NCI-H748 treated with DMSO at 0.1 percent for 48 hours (cell line): ENCODE data around the gene C2orf80.
"Not testable (repeated sequence)": the region's sequence is repeated elsewhere in the genome, so short reads cannot be mapped to it uniquely, and the experiment has no call there.

Experiments used
- DNase-seq: peaks from one replicate; lab custom pipeline; 2025; lab: John Stamatoyannopoulos, UW

Gene C2orf80

GRCh38 chr2:208189810-208190503 is at the start of gene C2orf80:
C2orf80 (minus strand) TSS chr2:208190030; CDS start chr2:208186986, 3,044 bp downstream.
- no peak for DNase-seq

- no peak for DNase-seq
Observed at GRCh38 chr2:208235860-208236259, 46.0 kb upstream of the C2orf80 start.

- no peak for DNase-seq
Observed at GRCh38 chr2:208234786-208235185, 45.0 kb upstream of the C2orf80 start.

- no peak for DNase-seq
Observed at GRCh38 chr2:208228476-208228875, 38.6 kb upstream of the C2orf80 start.

- DNase-seq: no peak
Observed at GRCh38 chr2:208227581-208228232, 37.9 kb upstream of the C2orf80 start.

- no peak for DNase-seq
Observed at GRCh38 chr2:208224802-208225201, 35.0 kb upstream of the C2orf80 start.

GRCh38 chr2:208222351-208222750 is 32.5 kb upstream of the C2orf80 start:
- DNase-seq: no peak

- DNase-seq: not testable (repeated sequence)
Observed at GRCh38 chr2:208221873-208222272, 32.0 kb upstream of the C2orf80 start.

GRCh38 chr2:208210688-208211451 is 21.0 kb upstream of the C2orf80 start:
- no peak for DNase-seq

- DNase-seq: no peak
Observed at GRCh38 chr2:208208335-208209085, 18.7 kb upstream of the C2orf80 start.

GRCh38 chr2:208207769-208208168 is 17.9 kb upstream of the C2orf80 start:
- DNase-seq: no peak

- no peak for DNase-seq
Observed at GRCh38 chr2:208204166-208204565, 14.3 kb upstream of the C2orf80 start.

GRCh38 chr2:208195531-208195930 is 5.7 kb upstream of the C2orf80 start:
- DNase-seq: no peak

- DNase-seq: no peak
Observed at GRCh38 chr2:208192611-208193236, 2.9 kb upstream of the C2orf80 start.

GRCh38 chr2:208189069-208189809 is 591 bp downstream of the C2orf80 start:
- DNase-seq: no peak

GRCh38 chr2:208186893-208187292 is 2.9 kb downstream of the C2orf80 start:
- no peak for DNase-seq

- no peak for DNase-seq
Observed at GRCh38 chr2:208186465-208186864, 3.4 kb downstream of the C2orf80 start.

- DNase-seq: no peak
Observed at GRCh38 chr2:208183972-208184705, 5.7 kb downstream of the C2orf80 start.

- DNase-seq: no peak
Observed at GRCh38 chr2:208183526-208183925, 6.3 kb downstream of the C2orf80 start.

GRCh38 chr2:208182835-208183234 is 7.0 kb downstream of the C2orf80 start:
- DNase-seq: no peak
